GM12891 (cell line): ENCODE data around the gene PTCSC3.

Experiments
- PAX5 ChIP-seq: IDR thresholded peaks from 2 replicates; pipeline ENCODE4 v1.6.1; 2011; ENCODE audit warnings: low read length, moderate library complexity, mild to moderate bottlenecking; ENCODE audit not compliant: insufficient read depth, severe bottlenecking
- POLR2A ChIP-seq: IDR thresholded peaks from 2 replicates; pipeline ENCODE4 v1.6.1; 2011; ENCODE audit warnings: low read depth, low read length, control low read depth
- POLR2AphosphoS5 ChIP-seq: IDR thresholded peaks from 2 replicates; pipeline ENCODE4 v1.6.1; 2011; ENCODE audit warnings: low read depth, low read length, control low read depth
- POU2F2 ChIP-seq: IDR thresholded peaks from 2 replicates; pipeline ENCODE4 v1.6.1; 2011; ENCODE audit warnings: low read depth, mild to moderate bottlenecking, control low read depth, low read length, moderate library complexity
- SPI1 ChIP-seq: IDR thresholded peaks from 2 replicates; pipeline ENCODE4 v1.6.1; 2011; ENCODE audit warnings: low read depth, low read length, control low read depth
- TAF1 ChIP-seq: IDR thresholded peaks from 2 replicates; pipeline ENCODE4 v1.6.1; 2011; ENCODE audit warnings: low read depth, low read length, control low read depth

DNA sequence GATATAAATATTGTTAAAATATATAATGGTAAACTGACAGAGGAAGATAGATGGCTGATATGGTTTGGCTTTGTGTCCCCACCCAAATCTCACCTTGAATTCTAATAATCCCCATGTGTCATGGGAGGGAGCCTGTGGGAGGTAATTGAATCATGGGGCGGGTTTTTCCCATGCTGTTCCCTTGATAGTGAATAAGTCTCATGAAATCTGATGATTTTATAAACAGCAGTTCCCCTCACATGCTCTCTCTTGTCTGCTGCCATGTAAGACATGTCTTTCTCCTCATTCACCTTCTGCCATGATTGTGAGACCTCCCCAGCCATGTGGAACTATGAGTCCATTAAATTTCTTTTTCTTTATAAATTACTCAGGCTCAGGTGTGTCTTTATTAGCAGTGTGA is 46.3 kb downstream of the PTCSC3 start:
- TF ChIP-seq POLR2A (no peak), TAF1 (no peak), POLR2AphosphoS5 (no peak), SPI1 (no peak), PAX5 (no peak), POU2F2 (no peak)
